Fibroblast of lung (primary cell): ENCODE results near the gene SERPINI1.

Experiments
- EZH2 ChIP-seq: IDR thresholded peaks from 2 replicates; pipeline ENCODE4 v1.5.1; 2012; ENCODE audit warnings: low read length, control low read depth, mild to moderate bottlenecking; ENCODE audit errors: missing control alignments
- TF ChIP-seq, protein P1 (sequence below), 2 donors: IDR thresholded peaks in 1 of 2; conservative IDR thresholded peaks in 1 of 2; 1 replicate in 1 of 2; 2 replicates in 1 of 2; pipeline ENCODE4 v1.5.1; 2011 to 2012; ENCODE audit warnings: low read length in 2 of 2, control low read depth in 1 of 2, inconsistent platforms in 1 of 2, low read depth in 1 of 2, mild to moderate bottlenecking in 1 of 2

DNA sequence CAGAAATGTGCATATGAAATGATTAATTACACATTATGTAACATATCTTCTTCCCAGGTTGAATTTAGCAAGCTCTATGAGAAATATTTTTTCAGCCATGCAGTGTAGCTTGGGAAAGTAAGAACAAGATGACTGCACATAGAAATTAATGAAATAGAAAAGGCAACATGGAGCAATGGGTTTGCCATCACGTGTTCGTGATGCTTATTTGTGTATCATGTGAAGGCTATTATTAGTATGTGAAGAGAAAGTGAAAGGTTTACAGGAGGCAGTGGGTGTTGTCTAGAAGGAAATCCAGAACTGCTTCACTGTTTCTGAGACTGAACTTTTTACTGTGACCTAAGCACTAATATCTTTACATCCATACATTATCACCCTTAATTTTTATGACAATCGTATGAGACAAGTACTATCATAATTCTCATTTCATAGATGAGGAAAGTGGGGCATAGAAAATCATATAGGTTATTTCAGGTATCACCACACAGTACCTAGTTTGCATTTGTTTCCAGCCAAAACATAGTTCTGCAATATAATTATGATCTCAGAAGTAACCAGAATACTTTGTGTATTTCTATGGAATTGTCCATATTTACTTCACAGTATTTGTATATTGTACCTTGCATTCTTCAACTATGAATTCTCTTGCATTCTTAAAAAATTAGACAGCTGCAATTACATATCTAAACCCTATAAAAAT, 14.9 kb downstream of the SERPINI1 start:
- TF ChIP-seq, protein P1, sequence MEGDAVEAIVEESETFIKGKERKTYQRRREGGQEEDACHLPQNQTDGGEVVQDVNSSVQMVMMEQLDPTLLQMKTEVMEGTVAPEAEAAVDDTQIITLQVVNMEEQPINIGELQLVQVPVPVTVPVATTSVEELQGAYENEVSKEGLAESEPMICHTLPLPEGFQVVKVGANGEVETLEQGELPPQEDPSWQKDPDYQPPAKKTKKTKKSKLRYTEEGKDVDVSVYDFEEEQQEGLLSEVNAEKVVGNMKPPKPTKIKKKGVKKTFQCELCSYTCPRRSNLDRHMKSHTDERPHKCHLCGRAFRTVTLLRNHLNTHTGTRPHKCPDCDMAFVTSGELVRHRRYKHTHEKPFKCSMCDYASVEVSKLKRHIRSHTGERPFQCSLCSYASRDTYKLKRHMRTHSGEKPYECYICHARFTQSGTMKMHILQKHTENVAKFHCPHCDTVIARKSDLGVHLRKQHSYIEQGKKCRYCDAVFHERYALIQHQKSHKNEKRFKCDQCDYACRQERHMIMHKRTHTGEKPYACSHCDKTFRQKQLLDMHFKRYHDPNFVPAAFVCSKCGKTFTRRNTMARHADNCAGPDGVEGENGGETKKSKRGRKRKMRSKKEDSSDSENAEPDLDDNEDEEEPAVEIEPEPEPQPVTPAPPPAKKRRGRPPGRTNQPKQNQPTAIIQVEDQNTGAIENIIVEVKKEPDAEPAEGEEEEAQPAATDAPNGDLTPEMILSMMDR (conservative IDR thresholded peaks at IDR 0.05 in 1 of 2, IDR thresholded peaks at IDR 0.05 in 1 of 2; ENCODE audit: low read depth in 1 of 2, low read length in 2 of 2), result no peak
- TF ChIP-seq EZH2, result no peak
